ENCODE data around the gene ZBTB48. TPM values are rescaled to one million over a fixed set of nuclear protein-coding genes. Genes with fewer than 3 reads are reported as not detected.

The ZBTB48 gene
- total RNA-seq, result 12.9 and 14.0 TPM in 2 replicates

DNA sequence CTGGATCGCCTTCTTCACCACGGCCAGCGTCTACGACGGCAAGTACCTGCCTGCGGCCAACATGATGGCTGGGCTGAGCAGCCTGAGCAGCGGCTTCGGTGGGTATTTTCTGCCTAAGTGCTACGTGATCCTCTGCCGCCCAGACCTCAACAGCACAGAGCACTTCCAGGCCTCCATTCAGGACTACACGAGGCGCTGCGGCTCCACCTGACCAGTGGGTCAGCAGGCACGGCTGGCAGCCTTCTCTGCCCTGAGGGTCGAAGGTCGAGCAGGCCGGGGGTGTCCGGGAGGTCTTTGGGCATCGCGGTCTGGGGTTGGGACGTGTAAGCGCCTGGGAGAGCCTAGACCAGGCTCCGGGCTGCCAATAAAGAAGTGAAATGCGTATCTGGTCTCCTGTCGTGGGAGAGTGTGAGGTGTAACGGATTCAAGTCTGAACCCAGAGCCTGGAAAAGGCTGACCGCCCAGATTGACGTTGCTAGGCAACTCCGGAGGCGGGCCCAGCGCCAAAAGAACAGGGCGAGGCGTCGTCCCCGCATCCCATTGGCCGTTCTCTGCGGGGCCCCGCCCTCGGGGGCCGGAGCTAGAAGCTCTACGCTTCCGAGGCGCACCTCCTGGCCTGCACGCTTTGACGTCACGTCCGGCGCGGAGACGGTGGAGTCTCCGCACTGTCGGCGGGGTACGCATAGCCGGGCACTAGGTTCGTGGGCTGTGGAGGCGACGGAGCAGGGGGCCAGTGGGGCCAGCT is at the start of gene ZBTB48:
ZBTB48 (plus strand) TSS at position 621 of the 745 bp plus-strand sequence. CDS start 616 bp downstream, outside the sequence.

GRCh38 chr1:6554031-6554906 is 25.5 kb upstream of the ZBTB48 start, which contains the start of gene NOL9:
NOL9 (minus strand) TSS chr1:6554513; CDS start chr1:6554502, 11 bp downstream.

GRCh38 chr1:6554907-6555778 is 24.7 kb upstream of the ZBTB48 start, which contains the start of gene TAS1R1:
TAS1R1 (plus strand) TSS chr1:6555307; CDS start chr1:6555374, 67 bp downstream.

GRCh38 chr1:6602669-6603237 is 23.0 kb downstream of the ZBTB48 start, which contains the start of gene KLHL21:
KLHL21 (minus strand) TSS chr1:6602869; CDS start chr1:6602817, 52 bp downstream.

DNA sequence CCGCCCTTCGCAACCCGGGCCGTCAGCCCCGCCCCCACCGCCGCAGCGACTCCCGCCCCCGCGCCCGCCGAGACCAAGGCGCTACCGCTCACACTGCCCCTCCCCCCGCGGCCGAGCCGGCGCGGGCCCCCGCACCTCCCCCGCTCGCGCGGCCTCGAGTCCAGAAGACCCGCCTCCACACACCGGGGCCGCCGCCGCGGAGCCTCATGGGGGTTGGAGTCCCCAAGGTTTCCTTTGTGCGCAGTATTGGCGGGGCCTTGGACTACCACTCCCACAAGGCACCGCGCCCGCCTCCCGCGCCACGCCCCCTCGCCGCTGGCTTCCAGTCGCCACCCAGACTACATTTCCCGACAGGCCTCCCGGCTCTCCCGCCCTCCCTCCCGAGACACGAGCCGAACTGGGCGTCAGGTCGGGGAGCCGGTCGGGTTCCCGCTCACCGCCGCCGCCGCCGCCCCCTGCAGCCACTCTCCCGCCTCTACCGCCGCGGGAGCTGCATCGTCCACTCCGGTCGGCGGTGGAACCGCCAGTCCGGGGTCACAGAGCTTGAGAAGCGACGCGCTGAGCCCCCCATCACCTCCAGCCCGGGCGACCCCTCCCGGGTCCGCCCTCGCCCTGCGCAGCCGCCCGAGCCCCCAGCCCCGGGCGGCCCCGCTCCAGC is 33.7 kb downstream of the ZBTB48 start, which contains the start of gene PHF13:
PHF13 (plus strand) TSS at position 371 of the 658 bp plus-strand sequence. CDS start 336 bp downstream, outside the sequence.

DNA sequence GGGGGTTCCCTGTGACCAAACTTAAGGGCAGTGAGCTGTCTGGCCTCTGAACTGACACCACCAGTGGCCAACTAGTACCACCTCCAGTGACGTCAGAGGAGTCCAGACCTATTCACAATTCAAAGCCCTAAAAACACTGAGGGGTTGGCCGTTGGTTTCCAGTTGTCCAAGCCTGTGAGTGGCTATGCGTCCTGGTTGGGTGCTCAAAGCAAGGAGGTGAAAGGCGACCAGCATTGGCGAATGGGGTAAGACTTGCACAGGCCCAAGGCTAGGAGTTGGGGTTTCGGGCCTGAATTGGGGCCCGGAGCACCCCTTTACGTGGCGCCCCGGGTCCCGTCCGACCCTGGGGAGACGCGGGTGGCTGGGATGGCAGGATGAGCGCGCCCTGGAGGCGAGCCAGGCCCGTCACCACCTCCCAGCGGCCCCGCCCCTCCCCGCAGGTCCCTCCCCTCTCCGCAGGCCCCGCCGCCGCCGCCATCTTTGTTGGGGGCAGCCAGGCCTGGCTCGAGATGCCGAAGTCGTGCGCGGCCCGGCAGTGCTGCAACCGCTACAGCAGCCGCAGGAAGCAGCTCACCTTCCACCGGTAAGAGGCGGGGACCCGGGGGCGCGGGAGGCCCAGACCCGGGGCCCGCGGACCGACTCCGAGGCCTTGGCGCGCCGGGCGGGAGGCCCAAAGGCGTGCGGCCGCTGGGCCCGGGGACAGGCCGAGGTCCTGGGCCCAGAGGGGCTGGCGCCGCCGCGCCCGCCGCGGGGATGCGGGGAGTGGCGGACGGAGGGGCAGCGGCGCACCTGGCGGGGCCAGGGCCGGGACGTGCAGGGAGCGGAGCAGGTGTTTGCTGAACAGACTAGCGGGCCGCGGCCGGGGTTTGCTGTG is 45.2 kb downstream of the ZBTB48 start, which contains the start of gene THAP3:
THAP3 (plus strand) TSS at position 159 of the 874 bp plus-strand sequence; CDS start at position 510, 351 bp downstream.

Small RNA genes lying within 50 kb of the gene (small RNA-seq; reads per million reads assigned to genes)
- not detected for gene RNU6-731P

Other genes starting within 250 kb of the ZBTB48 start
- gene ACOT7, start 186.2 kb upstream of the ZBTB48 start, total RNA-seq, result 12.0 and 17.7 TPM in 2 replicates
- gene HES2, start 160.1 kb upstream of the ZBTB48 start, total RNA-seq, result under 0.01 TPM in 1 of 2 replicates, not detected in the other
- gene ESPN, start 155.2 kb upstream of the ZBTB48 start, total RNA-seq, result not detected in 2 replicates
- 2.8 and 3.4 TPM in 2 replicates for gene TNFRSF25, start 113.8 kb upstream of the ZBTB48 start, total RNA-seq
- gene PLEKHG5, start 88.3 kb upstream of the ZBTB48 start, total RNA-seq, result 12.6 and 18.0 TPM in 2 replicates
- gene NOL9, start 25.5 kb upstream of the ZBTB48 start, total RNA-seq, result 30.2 and 38.9 TPM in 2 replicates
- 0.49 and 0.65 TPM in 2 replicates for gene TAS1R1, start 24.7 kb upstream of the ZBTB48 start, total RNA-seq
- 70.1 and 70.9 TPM in 2 replicates for gene KLHL21, start 22.9 kb downstream of the ZBTB48 start, total RNA-seq
- gene PHF13, start 33.7 kb downstream of the ZBTB48 start, total RNA-seq, result 14.9 and 15.6 TPM in 2 replicates
- 16.5 and 17.2 TPM in 2 replicates for gene THAP3, start 44.9 kb downstream of the ZBTB48 start, total RNA-seq
- gene DNAJC11, start 121.8 kb downstream of the ZBTB48 start, total RNA-seq, result 23.9 and 31.2 TPM in 2 replicates
- gene CAMTA1, start 205.5 kb downstream of the ZBTB48 start, total RNA-seq, result 29.7 and 31.1 TPM in 2 replicates

Measured in hair follicle dermal papilla cell (primary cell).